LoVo (cell line): ENCODE results near the gene COX7A2.

Experiments used
- DNase-seq: peaks from one replicate; pipeline ENCODE4 v3.0.0-alpha.2; 2016; ENCODE audit warnings: low spot score

COX7A2 gene

GRCh38 chr6:75199889-75200288 lies 43.7 kb downstream of the COX7A2 start:
- DNase-seq = no peak

GRCh38 chr6:75196081-75196687 lies 47.4 kb downstream of the COX7A2 start:
- DNase-seq = no peak

GRCh38 chr6:75188221-75188925 lies 55.2 kb downstream of the COX7A2 start:
- DNase-seq = no peak
